GM12873 (cell line): ENCODE results near the gene PICK1.

Experiments
- CTCF ChIP-seq: IDR thresholded peaks from 2 replicates; pipeline ENCODE4 v1.5.1; 2012; ENCODE audit warnings: low read depth, mild to moderate bottlenecking, moderate library complexity, low read length, control low read depth; ENCODE audit not compliant: insufficient read depth; ENCODE audit errors: missing control alignments

Gene PICK1

GRCh38 chr22:38032681-38033521 lies 24.3 kb upstream of the PICK1 start:
- TF ChIP-seq CTCF, result no peak

- no peak for TF ChIP-seq CTCF
Observed at GRCh38 chr22:38033522-38034277, 23.5 kb upstream of the PICK1 start.

- TF ChIP-seq CTCF, result no peak
Observed at GRCh38 chr22:38034278-38034882, 22.8 kb upstream of the PICK1 start.

DNA sequence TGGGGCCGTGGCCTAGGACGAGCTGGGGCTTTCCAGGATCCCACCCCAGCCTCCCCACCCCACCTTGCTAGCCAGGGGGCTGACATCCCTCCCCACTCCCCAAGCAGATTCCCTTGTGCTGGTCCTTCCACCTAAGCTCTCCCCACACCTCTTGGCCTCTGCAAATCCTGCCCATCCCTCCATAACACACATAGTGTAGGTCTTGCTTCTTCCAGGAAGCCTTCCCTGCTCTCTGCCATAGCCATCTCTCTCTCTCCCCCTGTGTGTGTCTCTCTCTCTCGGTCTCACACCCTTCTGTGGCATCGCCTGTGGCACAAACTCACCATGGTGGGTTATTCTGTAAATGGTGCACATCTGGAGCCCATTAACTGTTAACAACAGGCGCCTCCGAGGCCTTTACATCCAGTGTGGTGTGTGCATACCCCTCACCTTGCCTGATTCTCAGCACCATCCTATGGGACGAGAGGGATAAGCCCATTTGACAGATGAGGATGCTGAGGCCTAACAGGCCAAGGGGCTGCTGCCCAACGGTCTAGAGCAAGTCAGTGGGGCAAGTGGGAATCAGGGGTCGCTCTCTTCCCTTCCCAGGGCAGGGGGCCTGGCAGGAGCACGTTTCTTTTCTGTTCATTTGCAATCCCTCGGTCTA lies 22.2 kb upstream of the PICK1 start:
- TF ChIP-seq CTCF, result no peak

DNA sequence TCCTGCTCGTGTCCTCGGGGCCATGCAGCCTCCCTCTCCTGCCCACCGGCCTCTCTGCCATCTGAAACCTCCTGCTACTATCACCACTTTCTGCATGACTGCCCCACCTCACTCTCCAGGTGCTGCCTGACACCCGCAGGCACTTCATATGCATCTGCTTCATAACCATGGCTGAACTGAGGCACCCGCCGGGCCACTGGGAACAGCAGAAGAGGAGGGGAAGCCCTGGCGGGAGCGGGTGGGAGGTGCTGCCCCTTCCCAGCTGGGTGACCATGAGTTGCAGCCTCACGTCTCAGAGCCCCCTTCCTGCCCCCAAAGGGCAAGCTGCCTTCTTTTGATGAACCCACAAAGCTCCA lies 21.7 kb upstream of the PICK1 start:
- no peak for TF ChIP-seq CTCF

- no peak for TF ChIP-seq CTCF
Observed at GRCh38 chr22:38036392-38037062, 20.7 kb upstream of the PICK1 start.

- TF ChIP-seq CTCF, result no peak
Observed at GRCh38 chr22:38038426-38038825, 18.8 kb upstream of the PICK1 start.
